A549 (cell line): ENCODE measurements around the gene ZNF850.

ENCODE experiments used
- CTCF ChIP-seq: fragments of >200 bp; sonication (Bioruptor Twin); formaldehyde crosslinking; IDR thresholded peaks from 3 replicates; pipeline ENCODE4 v1.5.1; 2016
- FOSL2 ChIP-seq, 2 experiments: fragments of 450-650 bp in 1 of 2; fragments of >200 bp in 1 of 2; sonication (Bioruptor Twin) in 1 of 2; formaldehyde crosslinking; IDR thresholded peaks; 2 replicates each; pipeline versions ENCODE4 v1.5.0 to v1.6.1; 2016 to 2020; ENCODE audit warnings: mild to moderate bottlenecking in 1 of 2, moderate library complexity in 1 of 2
- MAFK ChIP-seq: fragments of 450-650 bp; IDR thresholded peaks from 2 replicates; pipeline ENCODE4 v1.6.1; 2014; ENCODE audit not compliant: partially characterized antibody
- MAX ChIP-seq: IDR thresholded peaks from 2 replicates; pipeline ENCODE4 v1.6.1; 2012
- MAZ ChIP-seq: fragments of 150-350 bp; IDR thresholded peaks from 2 replicates; pipeline ENCODE4 v1.6.1; 2014; ENCODE audit warnings: antibody characterized with exemption, low read depth, low read length, borderline replicate concordance
- NFE2L2 ChIP-seq: fragments of 150-350 bp; conservative IDR thresholded peaks from 2 replicates; pipeline ENCODE4 v1.6.1; 2014; ENCODE audit warnings: low read length
- RFX5 ChIP-seq: fragments of 450-650 bp; IDR thresholded peaks from 2 replicates; pipeline ENCODE4 v1.7.1; 2014; ENCODE audit warnings: antibody characterized with exemption, mild to moderate bottlenecking, moderate library complexity

- TF ChIP-seq RFX5 (no peak), CTCF (no peak), NFE2L2 (no peak), MAZ (no peak), FOSL2 (IDR thresholded peaks at IDR 0.05) (no peak), FOSL2 (CRISPR knock-in tag; IDR thresholded peaks at IDR 0.05) (no peak), MAFK (no peak), MAX (no peak)
Measured at GRCh38 chr19:36685835-36686234, 86.8 kb downstream of the ZNF850 start.
